Measurements from ENCODE around the gene PIEZO2.

DNA sequence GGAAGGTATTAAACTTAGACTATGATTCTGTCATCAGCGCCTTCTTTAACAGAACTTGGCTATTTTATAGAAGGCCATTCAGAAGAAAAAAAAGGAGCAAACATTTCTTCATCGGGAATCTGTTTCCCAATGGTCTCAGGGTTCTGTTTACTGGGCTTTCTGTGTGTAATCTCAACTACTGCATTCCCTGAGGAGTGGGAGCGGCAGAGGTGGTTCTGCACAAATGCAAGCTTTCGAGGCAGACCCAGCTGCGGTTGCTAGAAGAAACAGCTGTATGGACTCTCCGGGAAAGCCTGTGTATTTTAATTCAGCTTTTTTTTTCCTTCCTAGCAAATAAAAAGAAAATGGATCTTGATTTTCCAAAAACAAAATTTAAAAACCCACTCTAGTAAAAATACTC lies 372.9 kb downstream of the PIEZO2 start:
- TF ChIP-seq CTCF (IDR thresholded peaks at IDR 0.05; ENCODE audit: insufficient read depth, low read length) (no peak), POLR2AphosphoS5 (IDR thresholded peaks at IDR 0.05; ENCODE audit: low read depth) (no peak), REST (IDR thresholded peaks at IDR 0.05; ENCODE audit: insufficient replicate concordance, low read depth) (no peak), SPI1 (IDR thresholded peaks at IDR 0.05; ENCODE audit: borderline replicate concordance, low read depth) (no peak)
